Gastrocnemius medialis (tissue), 4 donors: ENCODE data around the gene PTPRN2. TPM values are rescaled to one million over a fixed set of nuclear protein-coding genes. Genes with fewer than 3 reads are reported as not detected.

ENCODE experiments used
- ATAC-seq, 2 donors: fragments of 150-250 bp; one replicate each; pipeline ENCODE4 v1.9.1; 2016
- DNase-seq, 2 donors: peaks; one replicate each; pipeline ENCODE4 v3.0.0-alpha.2; 2019
- H3K27ac ChIP-seq, 4 donors: fragments of 200-600 bp; sonication (generic); 1 replicate in 1 of 4; 2 replicates in 3 of 4; pipeline ENCODE4 v1.5.1; 2016 to 2018; ENCODE audit warnings: mild to moderate bottlenecking in 2 of 4, moderate library complexity in 1 of 4
- H3K27me3 ChIP-seq, 3 donors: fragments of 200-600 bp; sonication (generic) in 2 of 3; 1 replicate in 1 of 3; 2 replicates in 2 of 3; pipeline versions ENCODE4 v1.5.1 to v1.6.0; 2016 to 2019; ENCODE audit warnings: mild to moderate bottlenecking in 1 of 3, moderate library complexity in 1 of 3
- H3K36me3 ChIP-seq, 2 donors: fragments of 200-600 bp; sonication (generic) in 1 of 2; one replicate each; pipeline ENCODE4 v1.5.1; 2017 to 2018
- H3K4me1 ChIP-seq, 2 donors: fragments of 200-600 bp; sonication (generic) in 1 of 2; one replicate each; pipeline ENCODE4 v1.5.1; 2016 to 2017; ENCODE audit warnings: mild to moderate bottlenecking in 2 of 2
- H3K4me3 ChIP-seq, 4 donors: fragments of 200-600 bp; sonication (generic) in 3 of 4; 1 replicate in 1 of 4; 2 replicates in 3 of 4; pipeline ENCODE4 v1.5.1; 2016 to 2019; ENCODE audit warnings: mild to moderate bottlenecking in 2 of 4
- H3K9me3 ChIP-seq, 3 donors: fragments of 200-600 bp; sonication (generic) in 2 of 3; 1 replicate in 1 of 3; 2 replicates in 2 of 3; pipeline ENCODE4 v1.5.1; 2016 to 2019
- POLR2A ChIP-seq, 2 donors: fragments of 450-650 bp; IDR thresholded peaks; one replicate each; pipeline ENCODE4 v1.6.1; 2017; ENCODE audit warnings: antibody characterized with exemption in 2 of 2, mild to moderate bottlenecking in 2 of 2, moderate library complexity in 2 of 2
- in situ Hi-C, 4 donors: fragments of 200-750 bp; cut with MboI; loops; one replicate each; pipeline versions ENCODE4 v1.15.0 to v1.8.0; 2017; ENCODE audit warnings: low sequenced_read_pairs in 4 of 4
- intact Hi-C: fragments of 100-400 bp; cut with DNase I; formaldehyde crosslinking; loops from one replicate; pipeline ENCODE4 v1.15.1; 2023; ENCODE audit warnings: low total_unique reads
- total RNA-seq, 4 donors: library from RNA; depleted of rRNA; stranded (reverse); fragments of >200 nt; gene quantifications; one replicate each; pipeline versions ENCODE4 v1.1.0 to v1.2.3, GENCODE V29; 2016
- TF ChIP-seq, protein P1 (sequence below), 5 experiments: fragments of 450-650 bp in 3 of 5; fragments of 200-600 bp in 2 of 5; sonication (generic) in 2 of 5; IDR thresholded peaks in 4 of 5; conservative IDR thresholded peaks in 1 of 5; 1 replicate in 4 of 5; 2 replicates in 1 of 5; pipeline ENCODE4 v1.5.1; 2016 to 2019; ENCODE audit warnings: antibody characterized with exemption in 5 of 5, mild to moderate bottlenecking in 3 of 5, moderate library complexity in 3 of 5

Gene PTPRN2
- total RNA-seq, 4 donors from 2014 or later: 0.66 to 0.85 (median 0.81) TPM

DNA sequence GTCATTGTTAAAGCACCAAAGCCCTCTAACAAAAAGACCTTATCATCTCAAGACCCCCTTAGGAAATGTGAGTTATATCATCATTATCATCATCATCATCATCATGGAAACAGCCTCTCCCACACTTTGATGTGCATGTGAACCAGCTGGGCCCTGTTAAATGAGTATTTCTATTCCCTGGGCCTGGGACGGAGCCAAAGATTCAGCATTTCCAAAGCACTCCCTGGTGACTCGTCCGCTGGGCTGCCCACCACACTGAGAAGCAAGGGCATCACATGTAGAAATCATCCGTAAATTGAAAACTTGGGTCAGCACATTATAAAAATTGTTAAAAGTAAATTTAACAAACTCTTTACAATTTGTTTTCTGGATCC, 88.6 kb downstream of the PTPRN2 start:
- intact Hi-C loops: no loop called here
- DNase-seq: no peak
- Histone ChIP-seq H3K4me1 (no peaks in the 10 kb centered on the region), H3K27me3 (peaks cover 0 to 12% (median 0%) of the 10 kb centered on the region in 3 donors), H3K27ac (no peak overlapping the region), H3K36me3 (no peaks in the 10 kb centered on the region), H3K4me3 (no peak overlapping the region), H3K9me3 (no peaks in the 10 kb centered on the region)
- in situ Hi-C loops: no loop called here
- TF ChIP-seq, protein P1, sequence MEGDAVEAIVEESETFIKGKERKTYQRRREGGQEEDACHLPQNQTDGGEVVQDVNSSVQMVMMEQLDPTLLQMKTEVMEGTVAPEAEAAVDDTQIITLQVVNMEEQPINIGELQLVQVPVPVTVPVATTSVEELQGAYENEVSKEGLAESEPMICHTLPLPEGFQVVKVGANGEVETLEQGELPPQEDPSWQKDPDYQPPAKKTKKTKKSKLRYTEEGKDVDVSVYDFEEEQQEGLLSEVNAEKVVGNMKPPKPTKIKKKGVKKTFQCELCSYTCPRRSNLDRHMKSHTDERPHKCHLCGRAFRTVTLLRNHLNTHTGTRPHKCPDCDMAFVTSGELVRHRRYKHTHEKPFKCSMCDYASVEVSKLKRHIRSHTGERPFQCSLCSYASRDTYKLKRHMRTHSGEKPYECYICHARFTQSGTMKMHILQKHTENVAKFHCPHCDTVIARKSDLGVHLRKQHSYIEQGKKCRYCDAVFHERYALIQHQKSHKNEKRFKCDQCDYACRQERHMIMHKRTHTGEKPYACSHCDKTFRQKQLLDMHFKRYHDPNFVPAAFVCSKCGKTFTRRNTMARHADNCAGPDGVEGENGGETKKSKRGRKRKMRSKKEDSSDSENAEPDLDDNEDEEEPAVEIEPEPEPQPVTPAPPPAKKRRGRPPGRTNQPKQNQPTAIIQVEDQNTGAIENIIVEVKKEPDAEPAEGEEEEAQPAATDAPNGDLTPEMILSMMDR (IDR thresholded peaks at IDR 0.05 in 4 of 5, conservative IDR thresholded peaks at IDR 0.05 in 1 of 5): no peak
- TF ChIP-seq POLR2A (IDR thresholded peaks at IDR 0.05): no peak
- ATAC-seq: no peak

- ATAC-seq (no peak), DNase-seq (no peak)
- Histone ChIP-seq H3K27ac (no peak overlapping the region), H3K27me3 (peaks cover 0 to 12% (median 0%) of the 10 kb centered on the region in 3 donors), H3K4me3 (no peak overlapping the region), H3K36me3 (no peaks in the 10 kb centered on the region), H3K4me1 (no peaks in the 10 kb centered on the region), H3K9me3 (no peaks in the 10 kb centered on the region)
- intact Hi-C loops: no loop called here
- TF ChIP-seq, protein P1 (IDR thresholded peaks at IDR 0.05 in 4 of 5, conservative IDR thresholded peaks at IDR 0.05 in 1 of 5): no peak
- no peak for TF ChIP-seq POLR2A (IDR thresholded peaks at IDR 0.05)
- in situ Hi-C loops: no loop called here
Observed at GRCh38 chr7:158498443-158499081, 89.1 kb downstream of the PTPRN2 start.

GRCh38 chr7:158497627-158498026, 90.0 kb downstream of the PTPRN2 start:
- Histone ChIP-seq H3K27me3 (peaks cover 0 to 9% (median 0%) of the 10 kb centered on the region in 3 donors), H3K4me3 (no peak overlapping the region), H3K36me3 (no peaks in the 10 kb centered on the region), H3K4me1 (no peaks in the 10 kb centered on the region), H3K27ac (no peak overlapping the region), H3K9me3 (no peaks in the 10 kb centered on the region)
- TF ChIP-seq, protein P1 (IDR thresholded peaks at IDR 0.05 in 4 of 5, conservative IDR thresholded peaks at IDR 0.05 in 1 of 5): no peak
- TF ChIP-seq POLR2A (IDR thresholded peaks at IDR 0.05): no peak
- intact Hi-C loops (no loop called here), in situ Hi-C loops (no loop called here)
- ATAC-seq (no peak), DNase-seq (no peak)

- no peaks in the 10 kb centered on the region for H3K36me3 ChIP-seq
- no peak overlapping the region for H3K27ac ChIP-seq
- in situ Hi-C loops: no loop called here
- no peak for DNase-seq
- H3K9me3 ChIP-seq: no peaks in the 10 kb centered on the region
- H3K4me1 ChIP-seq: no peaks in the 10 kb centered on the region
- H3K4me3 ChIP-seq: no peak overlapping the region
- intact Hi-C loops: no loop called here
- H3K27me3 ChIP-seq: peaks cover 0 to 9% (median 0%) of the 10 kb centered on the region in 3 donors
- TF ChIP-seq POLR2A (IDR thresholded peaks at IDR 0.05): no peak
- TF ChIP-seq, protein P1 (IDR thresholded peaks at IDR 0.05 in 4 of 5, conservative IDR thresholded peaks at IDR 0.05 in 1 of 5): no peak
- ATAC-seq: no peak
Observed at GRCh38 chr7:158495786-158496185, 91.8 kb downstream of the PTPRN2 start.

DNA sequence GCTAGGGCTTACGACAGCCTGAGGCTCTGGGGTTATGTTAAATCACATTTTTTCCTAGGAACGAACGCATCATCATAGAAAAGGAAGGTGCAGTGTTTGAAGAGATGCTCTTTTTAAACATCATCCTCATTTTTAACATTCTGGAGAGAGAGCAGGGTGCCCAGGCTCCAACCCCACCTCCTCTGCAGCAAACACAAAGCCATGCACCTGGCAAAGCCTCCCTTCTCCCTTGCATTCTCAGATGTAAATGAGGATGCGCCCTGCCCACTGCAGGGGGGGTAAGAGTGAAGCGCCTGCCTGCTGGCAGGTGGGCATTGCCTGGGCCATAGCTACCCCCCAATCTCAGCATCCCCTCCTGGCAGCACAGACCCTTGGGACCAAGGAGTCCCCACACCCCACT, 92.4 kb downstream of the PTPRN2 start:
- H3K9me3 ChIP-seq: no peaks in the 10 kb centered on the region
- TF ChIP-seq, protein P1 (IDR thresholded peaks at IDR 0.05 in 4 of 5, conservative IDR thresholded peaks at IDR 0.05 in 1 of 5): no peak
- TF ChIP-seq POLR2A (IDR thresholded peaks at IDR 0.05): no peak
- intact Hi-C loops: no loop called here
- no peak overlapping the region for H3K4me3 ChIP-seq
- H3K27ac ChIP-seq: no peak overlapping the region
- H3K36me3 ChIP-seq: no peaks in the 10 kb centered on the region
- in situ Hi-C loops: no loop called here
- H3K27me3 ChIP-seq: peaks cover 0 to 9% (median 0%) of the 10 kb centered on the region in 3 donors
- DNase-seq (no peak), ATAC-seq (no peak)
- no peaks in the 10 kb centered on the region for H3K4me1 ChIP-seq
